Muscle of leg (tissue), 11 donors: ENCODE data around the gene ZFP3. TPM values are rescaled to one million over a fixed set of nuclear protein-coding genes. Genes with fewer than 3 reads are reported as not detected.

Experiments used
- DNase-seq: peaks from one replicate; pipeline ENCODE4 v3.0.0; 2013
- H3K27ac ChIP-seq: one replicate; pipeline ENCODE4 v1.5.1; 2013; ENCODE audit warnings: mild to moderate bottlenecking, low read length, control low read depth
- H3K27me3 ChIP-seq: one replicate; pipeline ENCODE4 v1.6.1; 2013; ENCODE audit warnings: low read length; ENCODE audit not compliant: control insufficient read depth, insufficient read depth
- H3K36me3 ChIP-seq: one replicate; pipeline ENCODE4 v1.6.1; 2013; ENCODE audit warnings: low read length; ENCODE audit not compliant: control insufficient read depth, insufficient read depth
- H3K4me1 ChIP-seq: one replicate; pipeline ENCODE4 v1.6.1; 2013; ENCODE audit warnings: low read length; ENCODE audit not compliant: control insufficient read depth, insufficient read depth
- H3K4me3 ChIP-seq: one replicate; pipeline ENCODE4 v1.5.1; 2013; ENCODE audit warnings: low read length, control low read depth
- H3K9me3 ChIP-seq: replicated peaks from 2 replicates; pipeline ENCODE4 v1.6.1; 2013; ENCODE audit warnings: low read depth, low read length; ENCODE audit not compliant: control insufficient read depth
- WGBS: methylation state at CpG from one replicate; pipeline ENCODE4 v1.1.5; 2013; ENCODE audit warnings: missing lambda C conversion rate; ENCODE audit not compliant: insufficient coverage; 5-methylcytosine and 5-hydroxymethylcytosine counted together
- polyA plus RNA-seq, 8 donors: library from polyadenylated mRNA; unstranded; fragments of 120-200 nt; gene quantifications; one replicate each; pipeline versions ENCODE4 v1.2.1 to v1.2.3, GENCODE V29; 2013; ENCODE audit warnings: inconsistent platforms in 1 of 8, low replicate concordance in 1 of 8; ENCODE audit not compliant: insufficient read length in 8 of 8, insufficient read depth in 1 of 8
- total RNA-seq: library from RNA; stranded (reverse); fragments of 120-200 nt; gene quantifications from one replicate; pipeline ENCODE4 v1.2.4, GENCODE V29; 2013

The ZFP3 gene
- total and polyA plus RNA-seq, 9 donors = 6.3 to 12.6 (median 10.0) TPM

DNA sequence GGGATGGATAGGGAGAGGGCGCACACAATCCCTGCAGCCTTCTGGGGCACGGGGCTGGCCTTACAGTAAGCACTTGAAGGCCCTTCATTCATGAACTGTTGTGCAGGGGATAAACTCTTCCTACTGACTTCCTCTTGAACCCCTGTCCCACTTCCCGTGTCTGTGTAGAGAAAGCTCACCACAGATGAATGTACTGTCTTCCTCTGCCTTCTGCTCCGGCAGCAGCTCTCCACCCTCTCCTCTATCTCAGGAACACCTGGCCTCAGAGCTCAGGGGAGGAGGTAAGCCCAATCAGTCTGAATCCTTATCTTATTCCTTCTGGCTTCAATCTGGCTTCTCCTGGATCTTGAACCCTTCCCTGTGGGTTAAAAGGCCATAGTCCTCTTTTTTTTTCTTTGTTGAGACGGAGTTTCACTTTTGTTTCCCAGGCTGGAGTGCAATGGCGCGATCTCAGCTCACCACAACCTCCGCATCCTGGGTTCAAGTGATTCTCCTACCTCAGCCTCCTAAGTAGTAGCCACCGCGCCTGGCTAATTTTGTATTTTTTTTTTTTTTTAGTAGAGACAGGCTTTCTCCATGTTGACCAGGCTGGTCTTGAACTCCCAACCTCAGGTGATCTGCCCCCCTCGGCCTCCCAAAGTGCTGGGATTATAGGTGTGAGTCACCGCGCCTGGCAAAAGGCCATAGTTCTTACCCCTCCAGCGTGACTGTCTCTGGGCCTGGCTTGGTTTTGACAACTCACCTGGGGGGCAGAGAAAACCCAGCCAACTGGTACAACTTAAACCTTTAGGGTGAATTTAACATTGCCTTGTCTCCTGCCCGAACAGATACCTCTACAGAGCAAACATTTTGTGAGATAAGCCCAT is 35.9 kb upstream of the ZFP3 start:
- no peaks in the 10 kb centered on the region for H3K9me3 ChIP-seq
- H3K4me1 ChIP-seq = no peaks in the 10 kb centered on the region
- no peak overlapping the region for H3K27ac ChIP-seq
- no peaks in the 10 kb centered on the region for H3K36me3 ChIP-seq
- DNase-seq = no peak
- H3K27me3 ChIP-seq = no peaks in the 10 kb centered on the region
- 67% methylated on average over 2 of the region's 15 CpGs for WGBS
- H3K4me3 ChIP-seq = no peak overlapping the region

DNA sequence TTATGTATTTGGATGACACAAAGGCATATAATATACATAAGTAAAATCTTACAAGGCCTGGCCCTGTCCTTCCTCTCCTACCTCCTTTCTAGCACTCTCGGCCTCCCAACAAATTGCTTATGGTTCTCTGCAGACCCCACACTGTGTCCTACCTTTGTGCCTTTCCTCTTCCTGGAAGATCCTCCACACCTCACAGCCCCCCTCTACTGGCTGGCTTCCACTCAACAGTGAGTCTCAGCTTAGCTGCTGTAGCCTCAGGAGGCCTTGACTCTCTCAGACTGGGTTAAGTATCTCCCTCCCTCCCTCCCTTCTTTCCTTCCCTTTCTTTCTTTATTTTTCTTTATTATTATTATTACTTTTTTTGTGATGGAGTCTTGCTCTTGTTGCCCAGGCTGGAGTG is 34.7 kb upstream of the ZFP3 start:
- no peaks in the 10 kb centered on the region for H3K36me3 ChIP-seq
- no peak for DNase-seq
- no peaks in the 10 kb centered on the region for H3K4me1 ChIP-seq
- H3K9me3 ChIP-seq = no peaks in the 10 kb centered on the region
- no peak overlapping the region for H3K4me3 ChIP-seq
- WGBS = 94% methylated on average over 1 of the region's 1 CpG
- no peaks in the 10 kb centered on the region for H3K27me3 ChIP-seq
- H3K27ac ChIP-seq = no peak overlapping the region

DNA sequence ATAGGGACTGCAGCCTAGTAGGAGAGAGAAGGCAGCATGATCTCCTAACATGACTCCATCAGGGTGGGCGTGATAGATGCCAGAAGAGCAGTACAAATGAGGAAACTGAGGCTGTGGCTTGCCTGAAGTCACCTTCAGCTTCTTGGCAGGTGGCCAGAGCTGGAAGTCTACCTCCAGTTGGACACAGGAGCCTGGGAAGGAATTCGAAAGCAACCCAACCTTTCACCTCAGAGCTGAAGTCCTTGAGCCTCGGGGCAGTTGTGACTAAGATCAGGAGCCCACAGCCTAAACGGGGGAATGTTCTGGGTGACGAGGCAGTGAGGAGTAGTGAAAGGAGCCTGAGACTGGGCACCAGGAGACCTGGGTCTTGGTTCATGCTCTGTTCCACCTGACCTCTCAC is 33.6 kb upstream of the ZFP3 start:
- no peaks in the 10 kb centered on the region for H3K9me3 ChIP-seq
- DNase-seq = no peak
- peaks cover 6% of the 10 kb centered on the region for H3K4me1 ChIP-seq
- H3K27me3 ChIP-seq = no peaks in the 10 kb centered on the region
- H3K36me3 ChIP-seq = no peaks in the 10 kb centered on the region
- no peak overlapping the region for H3K27ac ChIP-seq
- no peak overlapping the region for H3K4me3 ChIP-seq
- WGBS = 100% methylated on average over 1 of the region's 5 CpGs

DNA sequence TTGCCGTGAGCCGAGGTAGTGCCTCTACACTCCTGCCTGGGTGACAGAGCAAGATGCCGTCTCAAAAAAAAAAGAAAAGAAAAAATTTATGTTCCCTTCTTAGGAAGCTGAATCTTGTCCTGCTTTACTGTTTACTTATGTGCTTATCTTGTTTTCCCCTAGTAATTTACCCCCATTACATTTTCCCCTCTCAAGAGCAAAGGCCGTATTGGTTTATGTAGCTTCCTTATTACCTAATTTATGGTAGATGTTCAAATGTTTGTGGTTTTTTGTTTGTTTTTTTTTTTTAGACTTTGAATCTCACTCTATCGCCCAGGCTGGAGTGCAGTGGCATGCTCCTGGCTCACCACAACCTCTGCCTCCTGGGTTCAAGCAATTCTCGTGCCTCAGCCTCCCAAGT is 32.8 kb upstream of the ZFP3 start:
- Histone ChIP-seq H3K4me3 (no peak overlapping the region), H3K27me3 (no peaks in the 10 kb centered on the region), H3K36me3 (no peaks in the 10 kb centered on the region), H3K4me1 (peaks cover 13% of the 10 kb centered on the region), H3K27ac (no peak overlapping the region), H3K9me3 (no peaks in the 10 kb centered on the region)
- DNase-seq = no peak
- 100% methylated on average over 1 of the region's 6 CpGs for WGBS

DNA sequence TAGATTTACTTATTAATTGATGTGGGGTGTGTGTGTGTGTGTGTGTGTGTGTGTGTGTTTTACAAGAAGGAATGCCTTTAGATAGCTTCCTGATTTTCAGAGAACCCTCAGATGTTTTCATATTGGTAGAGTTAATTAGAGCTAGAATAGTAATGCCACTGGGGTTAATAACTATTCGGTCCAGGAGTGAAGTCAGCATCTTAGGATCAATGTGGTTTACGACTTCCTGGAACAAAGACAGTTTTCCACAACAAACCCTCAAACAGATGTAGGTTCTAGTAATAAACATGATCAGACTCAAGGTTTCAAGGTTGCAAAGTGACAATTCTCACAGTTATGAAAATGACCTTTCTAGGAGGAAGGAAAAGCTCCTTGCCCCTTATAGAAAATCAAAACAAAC is 30.8 kb upstream of the ZFP3 start:
- Histone ChIP-seq H3K27ac (no peak overlapping the region), H3K4me1 (peaks cover 13% of the 10 kb centered on the region), H3K27me3 (no peaks in the 10 kb centered on the region), H3K36me3 (no peaks in the 10 kb centered on the region), H3K9me3 (no peaks in the 10 kb centered on the region), H3K4me3 (no peak overlapping the region)
- peak; percentile 90 for DNase-seq
- no CpG with 5 or more reads among the region's 2 CpGs for WGBS

DNA sequence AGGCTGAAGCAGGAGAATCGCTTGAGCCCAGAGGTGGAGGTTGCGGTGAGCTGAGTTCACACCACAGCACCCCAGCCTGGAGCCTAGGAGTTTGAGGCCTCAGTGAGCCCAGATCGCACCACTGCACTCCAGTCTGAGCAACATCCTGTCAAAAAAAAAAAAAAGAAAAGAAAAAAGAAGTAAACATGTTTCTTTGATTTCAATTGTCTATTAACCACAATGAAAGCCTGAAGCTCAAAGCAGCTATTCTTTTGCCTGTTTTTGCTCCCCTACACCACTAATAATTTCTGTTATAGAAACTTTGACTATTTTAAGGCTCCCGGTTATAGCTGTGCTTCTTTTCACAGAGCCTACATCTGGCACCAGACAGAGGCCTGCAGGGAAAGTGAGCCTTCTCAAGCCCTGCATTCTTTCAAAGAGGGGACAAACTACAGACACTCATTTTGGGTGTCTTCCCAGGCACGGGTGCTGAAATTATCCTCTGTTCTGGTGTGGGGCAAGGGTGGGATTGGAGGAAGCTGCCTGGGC is 28.9 kb upstream of the ZFP3 start:
- WGBS = 13% methylated on average over 1 of the region's 5 CpGs
- DNase-seq = peak; percentile 64

DNA sequence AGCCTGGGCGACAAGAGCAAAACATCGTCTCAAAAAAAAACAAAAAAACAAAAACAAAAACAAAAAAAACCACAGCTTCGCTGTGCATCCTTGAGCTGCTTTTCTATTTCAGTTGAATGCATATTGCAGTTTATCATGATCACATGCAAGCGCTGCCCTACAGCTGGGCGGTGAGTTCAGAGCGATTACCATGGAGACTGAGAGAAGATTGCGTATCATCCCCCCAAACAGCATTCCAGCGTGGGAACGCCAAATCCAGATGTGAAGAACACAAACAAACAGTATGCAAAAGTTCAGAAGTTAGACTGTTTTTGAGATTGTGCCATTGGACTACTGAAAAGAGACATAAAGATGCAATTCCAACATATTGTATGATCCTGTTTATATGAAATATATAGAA is 28.0 kb upstream of the ZFP3 start:
- Histone ChIP-seq H3K4me1 (peaks cover 13% of the 10 kb centered on the region), H3K27ac (no peak overlapping the region), H3K4me3 (no peak overlapping the region), H3K36me3 (no peaks in the 10 kb centered on the region), H3K27me3 (no peaks in the 10 kb centered on the region), H3K9me3 (no peaks in the 10 kb centered on the region)
- DNase-seq = peak; percentile 94
- 13% methylated on average over 2 of the region's 9 CpGs for WGBS

More for the DNA sequence above, 28.9 kb upstream of the ZFP3 start:
- Histone ChIP-seq H3K4me1 (peaks cover 13% of the 10 kb centered on the region), H3K36me3 (no peaks in the 10 kb centered on the region), H3K27me3 (no peaks in the 10 kb centered on the region), H3K4me3 (no peak overlapping the region), H3K9me3 (no peaks in the 10 kb centered on the region), H3K27ac (peak overlapping the region; percentile 78)

DNA sequence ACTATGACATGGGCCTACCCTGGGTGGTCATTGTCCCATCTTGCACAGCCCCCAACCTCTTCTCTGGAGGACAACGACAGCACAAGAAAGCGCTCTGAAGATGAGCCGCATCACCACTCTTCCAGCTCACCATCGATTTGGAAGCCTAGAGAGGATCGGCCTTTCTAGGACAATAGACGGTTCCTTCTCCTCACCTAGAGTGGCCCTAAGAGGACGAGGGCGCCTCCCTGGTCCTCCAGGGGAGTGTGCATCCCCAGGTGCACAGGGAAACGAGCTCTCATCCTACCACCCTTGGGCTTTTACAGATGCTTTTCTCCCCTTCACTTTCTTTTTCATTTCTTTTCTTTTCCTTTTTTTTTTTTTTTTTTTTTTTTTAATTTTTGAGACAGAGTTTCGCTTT is 22.7 kb upstream of the ZFP3 start:
- Histone ChIP-seq H3K4me1 (no peaks in the 10 kb centered on the region), H3K4me3 (no peak overlapping the region), H3K36me3 (no peaks in the 10 kb centered on the region), H3K27ac (no peak overlapping the region), H3K27me3 (no peaks in the 10 kb centered on the region), H3K9me3 (no peaks in the 10 kb centered on the region)
- 86% methylated on average over 9 of the region's 10 CpGs for WGBS
- DNase-seq = no peak

DNA sequence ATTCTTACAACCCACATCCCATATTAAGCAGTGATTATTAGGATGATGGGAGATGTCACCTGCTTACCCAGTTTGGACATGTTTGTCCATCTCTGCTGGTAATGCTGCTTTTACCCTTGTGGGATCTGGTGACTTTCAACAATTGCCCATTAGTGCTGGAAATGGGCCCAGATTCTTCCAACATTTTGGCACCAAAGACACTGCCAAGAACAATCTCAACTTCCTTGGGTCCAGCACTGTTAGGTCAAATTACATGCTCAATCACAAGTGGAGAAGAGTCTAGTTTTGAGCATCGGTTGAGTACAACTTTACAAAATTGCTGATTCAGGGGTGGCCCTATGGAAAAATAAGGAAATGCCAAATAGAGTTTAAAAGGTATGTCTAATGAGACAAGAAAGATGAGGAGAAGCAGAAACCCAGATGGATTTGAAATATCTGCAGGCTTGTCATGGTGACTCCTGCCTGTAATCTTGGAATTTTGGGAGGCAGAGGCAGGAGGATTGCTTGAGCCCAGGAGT is 13.0 kb upstream of the ZFP3 start:
- 17% methylated on average over 1 of the region's 1 CpG for WGBS
- Histone ChIP-seq H3K4me3 (no peak overlapping the region), H3K9me3 (no peaks in the 10 kb centered on the region), H3K27me3 (peaks cover 2% of the 10 kb centered on the region), H3K36me3 (no peaks in the 10 kb centered on the region), H3K4me1 (no peaks in the 10 kb centered on the region), H3K27ac (no peak overlapping the region)
- DNase-seq = no peak

DNA sequence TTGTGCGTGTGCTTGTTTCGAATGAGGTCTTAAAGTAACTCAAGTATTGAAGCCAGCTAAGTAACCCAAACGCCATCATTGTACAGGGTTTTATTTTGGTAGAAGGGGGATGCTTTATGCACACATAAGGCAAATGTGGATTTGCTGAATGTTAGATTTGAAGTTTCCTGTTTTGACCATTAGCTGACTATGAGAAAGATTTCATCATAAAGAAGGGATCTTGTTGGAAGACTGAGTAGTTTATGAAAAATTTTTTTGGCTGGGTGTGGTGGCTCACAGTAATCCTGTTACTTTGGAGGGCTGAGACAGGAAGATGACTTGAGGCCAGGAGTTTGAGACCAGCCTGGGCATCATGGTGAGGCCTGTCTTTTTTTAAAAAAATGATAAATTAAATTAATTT is 10.0 kb upstream of the ZFP3 start:
- WGBS = 93% methylated on average over 2 of the region's 3 CpGs

More for the DNA sequence above, 10.0 kb upstream of the ZFP3 start:
- Histone ChIP-seq H3K36me3 (no peaks in the 10 kb centered on the region), H3K9me3 (no peaks in the 10 kb centered on the region), H3K27ac (no peak overlapping the region), H3K4me1 (no peaks in the 10 kb centered on the region), H3K4me3 (no peak overlapping the region), H3K27me3 (no peaks in the 10 kb centered on the region)
- no peak for DNase-seq
